OCI-LY1 (cell line): Measurements from ENCODE around the gene VGF.

ENCODE experiments used
- EZH2 ChIP-seq: fragments of 200-600 bp; sonication (generic), shearing (Covaris generic); IDR thresholded peaks from 2 replicates; pipeline ENCODE4 v1.8.0; 2017; ENCODE audit warnings: borderline replicate concordance, mixed run types, mild to moderate bottlenecking, antibody characterized with exemption, low read length, moderate library complexity, mixed read lengths
- TF ChIP-seq, protein P1 (sequence below): fragments of 200-600 bp; sonication (generic), shearing (Covaris generic); IDR thresholded peaks from 2 replicates; pipeline ENCODE4 v1.5.1; 2017; ENCODE audit warnings: mild to moderate bottlenecking, antibody characterized with exemption, low read length, moderate library complexity, mixed read lengths

DNA sequence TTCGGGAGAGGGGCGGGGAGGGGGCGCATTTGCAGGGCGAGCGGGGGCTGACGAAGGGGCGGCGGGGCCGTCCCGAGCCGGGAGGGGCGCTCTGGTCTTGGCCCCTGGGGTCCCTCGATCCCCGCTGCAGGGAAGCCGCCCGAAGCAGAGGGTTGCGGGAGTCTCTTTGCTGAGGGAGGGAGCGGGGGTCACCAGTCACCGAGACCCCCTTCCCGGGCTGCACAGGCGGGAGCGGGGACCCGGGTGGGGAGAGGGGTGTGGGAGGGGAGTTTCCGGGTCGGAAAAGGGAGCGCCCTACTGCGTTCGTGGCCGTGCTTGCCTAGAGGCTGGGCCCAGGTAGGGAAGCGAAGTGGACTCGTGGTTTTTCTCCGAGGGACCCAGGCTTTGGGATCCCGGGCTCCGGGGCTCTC is 10.7 kb downstream of the VGF start:
- TF ChIP-seq, protein P1, sequence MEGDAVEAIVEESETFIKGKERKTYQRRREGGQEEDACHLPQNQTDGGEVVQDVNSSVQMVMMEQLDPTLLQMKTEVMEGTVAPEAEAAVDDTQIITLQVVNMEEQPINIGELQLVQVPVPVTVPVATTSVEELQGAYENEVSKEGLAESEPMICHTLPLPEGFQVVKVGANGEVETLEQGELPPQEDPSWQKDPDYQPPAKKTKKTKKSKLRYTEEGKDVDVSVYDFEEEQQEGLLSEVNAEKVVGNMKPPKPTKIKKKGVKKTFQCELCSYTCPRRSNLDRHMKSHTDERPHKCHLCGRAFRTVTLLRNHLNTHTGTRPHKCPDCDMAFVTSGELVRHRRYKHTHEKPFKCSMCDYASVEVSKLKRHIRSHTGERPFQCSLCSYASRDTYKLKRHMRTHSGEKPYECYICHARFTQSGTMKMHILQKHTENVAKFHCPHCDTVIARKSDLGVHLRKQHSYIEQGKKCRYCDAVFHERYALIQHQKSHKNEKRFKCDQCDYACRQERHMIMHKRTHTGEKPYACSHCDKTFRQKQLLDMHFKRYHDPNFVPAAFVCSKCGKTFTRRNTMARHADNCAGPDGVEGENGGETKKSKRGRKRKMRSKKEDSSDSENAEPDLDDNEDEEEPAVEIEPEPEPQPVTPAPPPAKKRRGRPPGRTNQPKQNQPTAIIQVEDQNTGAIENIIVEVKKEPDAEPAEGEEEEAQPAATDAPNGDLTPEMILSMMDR, result no peak
- TF ChIP-seq EZH2, result no peak
